Stimulated activated CD8-positive, alpha-beta memory T cell treated with anti-CD3 and anti-CD28 coated beads, Interleukin-12 subunit alpha, Interleukin-12 subunit beta, amount 100 ng/mL, for 4 hours (primary cell): ENCODE results near the gene ANKRD53.

Experiments
- DNase-seq: peaks from one replicate; pipeline ENCODE4 v3.0.0-alpha.2; 2020; ENCODE audit warnings: low read depth

Gene ANKRD53

DNA sequence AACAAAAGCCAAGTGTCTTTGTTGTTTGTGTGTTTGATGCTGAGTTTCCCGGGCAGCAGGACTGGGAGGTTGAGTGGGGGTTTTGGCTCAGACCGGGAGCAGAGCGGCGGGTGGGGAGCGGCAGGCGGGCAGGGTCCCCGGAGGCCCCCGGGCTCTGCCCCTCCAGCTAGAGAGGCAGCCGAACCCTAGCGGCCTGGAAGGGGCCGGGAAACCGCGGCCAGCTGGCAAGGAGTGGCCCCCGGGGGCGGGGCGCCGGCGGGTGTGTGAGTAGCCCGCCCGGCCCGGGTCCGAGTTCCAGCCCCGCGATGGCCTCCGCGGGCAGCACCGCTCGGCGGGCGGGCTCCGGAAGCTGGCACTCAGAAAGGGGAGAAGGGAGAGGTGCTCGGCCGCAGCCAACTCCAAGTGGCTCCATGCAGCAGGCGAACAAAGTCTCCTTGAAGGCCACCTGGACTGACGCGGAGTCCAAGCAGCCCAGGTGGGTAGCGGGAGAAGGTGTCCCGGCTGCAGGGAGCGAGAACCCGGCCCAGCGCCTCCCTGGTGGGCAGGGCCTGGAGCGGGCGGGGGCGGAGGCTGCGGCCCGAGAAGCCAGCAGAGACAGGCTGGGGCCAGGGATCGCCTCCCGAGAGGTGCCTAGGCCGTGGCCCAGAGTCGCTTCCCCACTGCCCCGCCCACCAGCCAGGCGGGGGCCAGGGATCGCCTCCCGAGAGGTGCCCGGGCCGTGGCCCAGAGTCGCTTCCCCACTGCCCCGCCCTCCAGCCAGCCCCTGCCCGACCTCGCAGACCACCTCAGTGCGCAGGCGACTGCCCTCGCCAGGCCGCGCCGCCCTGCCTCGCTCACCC is at the start of gene ANKRD53:
Gene ANKRD53, plus strand, starts transcription at position 290 of the 839 bp plus-strand sequence. Its CDS starts 16 bp downstream, at position 306.
- no peak for DNase-seq

- no peak for DNase-seq
Observed at GRCh38 chr2:70930371-70931329, 47.8 kb upstream of the ANKRD53 start.

DNA sequence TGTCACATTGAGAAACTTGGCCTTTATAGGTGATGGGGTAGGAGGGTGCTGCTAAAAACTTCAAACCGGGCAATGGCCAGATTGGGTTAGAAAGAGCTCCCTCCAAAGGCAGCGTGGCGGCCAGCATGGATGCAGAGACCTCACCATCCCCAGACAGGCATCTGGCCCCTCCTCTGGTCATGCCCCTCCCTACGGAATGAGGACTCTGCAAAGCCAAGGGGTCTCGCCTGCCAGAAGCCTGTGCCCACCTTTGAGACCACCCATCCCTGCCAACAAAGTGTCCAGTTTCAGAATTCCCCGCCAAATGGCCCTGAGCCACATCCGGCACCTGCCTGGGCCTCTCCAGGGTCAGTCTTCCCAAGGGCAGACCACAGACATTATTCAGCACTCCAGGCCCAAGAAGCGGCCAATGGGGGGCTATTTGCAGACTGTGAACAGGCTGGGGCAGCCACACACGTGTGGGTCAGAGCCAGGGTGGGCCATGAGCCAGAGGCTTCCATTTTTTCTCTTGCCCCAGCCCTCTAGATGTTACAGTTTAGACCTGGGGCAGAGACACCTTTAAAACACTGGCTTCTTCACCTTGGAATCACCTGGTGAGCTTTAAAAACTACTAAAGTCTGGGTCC is 46.9 kb upstream of the ANKRD53 start:
- DNase-seq: no peak

DNA sequence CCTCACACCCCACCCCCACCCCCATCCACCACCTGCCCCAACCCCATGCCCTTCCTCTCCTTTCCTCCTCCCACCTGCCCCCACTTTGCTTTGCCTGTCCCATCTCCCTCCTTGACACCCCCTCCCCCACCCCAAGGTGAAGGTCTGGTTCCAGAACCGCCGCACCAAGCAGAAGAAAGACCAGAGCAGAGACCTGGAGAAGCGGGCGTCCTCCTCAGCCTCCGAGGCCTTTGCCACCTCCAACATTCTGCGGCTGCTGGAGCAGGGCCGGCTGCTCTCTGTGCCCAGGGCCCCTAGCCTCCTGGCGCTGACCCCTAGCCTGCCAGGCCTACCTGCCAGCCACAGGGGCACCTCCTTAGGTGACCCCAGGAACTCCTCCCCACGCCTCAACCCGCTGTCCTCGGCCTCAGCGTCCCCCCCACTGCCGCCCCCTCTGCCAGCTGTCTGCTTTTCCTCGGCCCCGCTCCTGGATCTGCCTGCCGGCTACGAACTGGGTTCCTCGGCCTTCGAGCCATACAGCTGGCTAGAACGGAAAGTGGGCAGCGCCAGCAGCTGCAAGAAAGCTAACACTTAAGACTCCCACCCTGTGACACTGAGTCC is 45.7 kb upstream of the ANKRD53 start:
- no peak for DNase-seq

DNA sequence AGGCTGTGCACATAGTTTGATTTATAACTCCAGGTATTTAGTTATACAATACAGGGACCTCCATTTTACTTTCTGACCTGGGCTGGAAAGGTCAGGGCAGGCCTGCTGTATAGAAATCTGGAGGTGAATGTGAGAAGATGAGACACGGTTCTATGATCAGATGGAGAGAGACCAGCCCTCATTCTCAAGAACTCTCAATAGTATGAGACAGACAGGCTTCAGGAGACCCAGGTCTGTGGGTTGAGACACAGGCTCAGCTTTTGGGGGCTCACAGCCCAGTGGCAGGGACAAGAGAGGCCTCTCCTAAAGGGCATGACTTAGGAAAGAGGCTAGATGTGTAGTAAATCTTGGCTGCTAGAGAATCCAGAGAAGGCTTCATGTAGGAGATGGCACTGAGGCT is 43.4 kb upstream of the ANKRD53 start:
- no peak for DNase-seq

DNA sequence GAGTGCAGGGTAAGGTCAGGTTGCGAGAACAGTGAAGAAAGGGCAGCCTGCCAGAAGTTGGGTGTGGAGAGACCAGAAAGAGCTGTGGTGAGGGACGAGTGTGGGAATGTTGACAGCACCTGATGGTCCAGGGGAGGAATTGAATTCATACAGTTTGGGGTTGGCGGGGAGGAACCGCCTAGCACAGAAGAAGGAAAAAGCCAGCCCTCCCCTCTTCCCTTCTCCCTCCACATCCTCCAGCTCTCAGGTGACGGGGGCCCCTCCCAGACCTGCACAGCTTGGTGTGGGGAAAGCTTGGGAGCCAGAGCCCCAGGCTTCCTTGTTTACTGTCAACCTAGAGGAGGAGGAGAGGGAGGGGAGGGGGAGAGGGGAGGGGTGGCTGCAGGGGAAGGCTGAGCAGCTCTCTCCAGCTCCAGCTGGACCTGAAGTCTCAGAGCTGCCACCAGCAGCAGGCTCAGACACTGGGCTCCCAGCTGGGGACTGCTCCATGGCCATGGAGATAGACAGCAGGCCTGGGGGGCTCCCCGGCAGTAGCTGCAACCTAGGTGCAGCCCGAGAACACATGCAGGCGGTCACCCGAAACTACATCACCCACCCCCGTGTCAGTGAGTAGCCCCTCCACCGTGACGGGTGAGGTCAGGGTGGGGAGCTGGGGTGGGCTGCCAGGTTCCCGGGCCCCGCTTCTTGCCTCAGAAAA is 42.8 kb upstream of the ANKRD53 start, which contains the start of gene ATP6V1B1:
Gene ATP6V1B1, plus strand, starts transcription at position 433 of the 697 bp plus-strand sequence. Its CDS starts 55 bp downstream, at position 488.
- no peak for DNase-seq

GRCh38 chr2:70936165-70936978 is 42.1 kb upstream of the ANKRD53 start:
- DNase-seq: no peak

- DNase-seq: no peak
Observed at GRCh38 chr2:70936979-70937811, 41.2 kb upstream of the ANKRD53 start.

GRCh38 chr2:70937866-70938585 is 40.4 kb upstream of the ANKRD53 start:
- no peak for DNase-seq

- no peak for DNase-seq
Observed at GRCh38 chr2:70938586-70938950, 39.9 kb upstream of the ANKRD53 start.

- DNase-seq: no peak
Observed at GRCh38 chr2:70939001-70939838, 39.2 kb upstream of the ANKRD53 start.

DNA sequence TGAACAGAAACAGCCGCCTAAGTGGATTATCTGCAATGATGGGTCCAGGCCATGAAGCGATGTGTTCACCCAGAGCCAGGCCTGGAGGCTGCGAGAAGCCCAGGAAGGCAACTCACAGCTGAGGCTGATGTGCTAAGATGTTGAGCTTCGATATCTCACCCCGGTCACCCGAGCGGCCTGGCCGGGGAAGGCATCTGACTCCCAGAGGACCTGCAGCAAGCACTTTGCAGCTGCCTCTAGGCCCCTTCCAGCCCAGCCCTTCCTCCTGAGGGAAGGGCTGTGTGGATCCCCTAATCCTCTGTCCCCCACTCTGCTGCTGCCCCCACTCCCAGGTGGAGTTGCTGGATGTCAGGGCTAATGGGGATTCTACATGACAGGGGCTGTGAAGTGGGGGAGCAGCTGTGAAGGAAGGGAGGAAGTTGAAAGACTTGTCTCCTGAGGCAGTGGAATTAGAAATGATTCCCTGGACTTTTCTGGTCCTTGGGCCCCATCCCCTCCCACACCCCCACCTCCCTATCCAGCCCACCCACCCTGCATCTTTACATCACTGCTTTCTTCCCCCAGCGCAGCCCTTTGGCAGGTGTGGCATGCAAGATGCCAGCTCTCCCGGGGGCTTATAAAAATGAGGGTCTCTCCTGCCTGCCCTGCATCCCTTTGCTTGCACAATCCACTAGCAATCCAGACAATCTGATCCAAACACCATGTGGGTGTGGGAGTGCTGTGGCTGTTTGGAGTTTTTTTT is 38.4 kb upstream of the ANKRD53 start:
- DNase-seq: no peak

DNA sequence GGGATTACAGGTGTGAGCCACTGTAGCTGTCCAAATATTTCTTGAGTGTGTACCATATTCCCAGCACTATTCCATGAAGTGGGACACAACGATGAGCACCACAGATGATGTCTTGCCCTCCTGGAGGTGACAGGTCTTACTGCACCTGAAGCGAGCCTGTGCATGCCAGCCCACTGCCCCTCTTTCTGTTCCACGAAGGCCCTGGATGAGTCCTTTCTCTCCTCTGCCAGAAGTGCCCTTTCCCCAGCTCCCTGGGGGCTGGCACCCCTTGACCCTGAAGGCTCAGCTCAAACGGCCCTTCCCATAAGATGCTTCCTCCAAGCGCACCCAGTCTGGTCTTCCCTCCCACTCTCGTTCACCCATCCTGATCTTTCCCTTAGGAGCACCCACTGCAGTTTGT is 37.2 kb upstream of the ANKRD53 start:
- no peak for DNase-seq

- no peak for DNase-seq
Observed at GRCh38 chr2:70941701-70942100, 36.7 kb upstream of the ANKRD53 start.

- DNase-seq: no peak
Observed at GRCh38 chr2:70942396-70943204, 35.8 kb upstream of the ANKRD53 start.

- no peak for DNase-seq
Observed at GRCh38 chr2:70943205-70943871, 35.1 kb upstream of the ANKRD53 start.
